HEK293 (cell line): ENCODE measurements around the gene POLE3.

Source experiments
- KLF1 ChIP-seq: fragments of 450-650 bp; formaldehyde crosslinking; IDR thresholded peaks from 2 replicates; pipeline ENCODE4 v1.5.1; 2016; ENCODE audit warnings: missing biosample characterization, missing genetic modification characterization
- SETDB1 ChIP-seq: IDR thresholded peaks from one replicate; pipeline ENCODE4 v1.6.1; 2017; ENCODE audit warnings: mild to moderate bottlenecking, low read length, moderate library complexity, mixed read lengths; ENCODE audit not compliant: insufficient read length
- ZBTB21 ChIP-seq: fragments of 450-650 bp; formaldehyde crosslinking; IDR thresholded peaks from 2 replicates; pipeline ENCODE4 v1.5.1; 2017; ENCODE audit warnings: missing biosample characterization, missing genetic modification characterization
- ZBTB8A ChIP-seq: fragments of 450-650 bp; formaldehyde crosslinking; IDR thresholded peaks from 2 replicates; pipeline ENCODE4 v1.5.1; 2016; ENCODE audit warnings: missing biosample characterization, missing genetic modification characterization
- ZNF530 ChIP-seq: fragments of 450-650 bp; formaldehyde crosslinking; IDR thresholded peaks from 2 replicates; pipeline ENCODE4 v1.5.1; 2016; ENCODE audit warnings: low read depth, missing biosample characterization, missing genetic modification characterization
- ZNF560 ChIP-seq: fragments of 450-650 bp; formaldehyde crosslinking; IDR thresholded peaks from 2 replicates; pipeline ENCODE4 v1.5.1; 2017; ENCODE audit warnings: missing biosample characterization, missing genetic modification characterization, borderline replicate concordance
- ZNF600 ChIP-seq: fragments of 450-650 bp; formaldehyde crosslinking; IDR thresholded peaks from 2 replicates; pipeline ENCODE4 v1.5.1; 2016; ENCODE audit warnings: missing biosample characterization, missing genetic modification characterization
- ZNF747 ChIP-seq: fragments of 450-650 bp; formaldehyde crosslinking; IDR thresholded peaks from 2 replicates; pipeline ENCODE4 v1.5.1; 2016; ENCODE audit warnings: missing biosample characterization, missing genetic modification characterization
- TF ChIP-seq, protein P1 (sequence below): fragments of 450-650 bp; formaldehyde crosslinking; IDR thresholded peaks from 2 replicates; pipeline ENCODE4 v1.5.1; 2016; ENCODE audit warnings: missing biosample characterization, missing genetic modification characterization
- TF ChIP-seq, protein P2 (sequence below): fragments of 450-650 bp; formaldehyde crosslinking; IDR thresholded peaks from 2 replicates; pipeline ENCODE4 v1.5.1; 2016; ENCODE audit warnings: missing biosample characterization, missing genetic modification characterization, low read depth
- TF ChIP-seq, protein P3 (sequence below): sonication (generic); formaldehyde crosslinking; IDR thresholded peaks from 2 replicates; pipeline ENCODE4 v1.8.1; 2022; ENCODE audit warnings: mild to moderate bottlenecking, moderate library complexity, missing genetic modification reagents
- TF ChIP-seq, protein P4 (sequence below): fragments of 450-650 bp; formaldehyde crosslinking; IDR thresholded peaks from 2 replicates; pipeline ENCODE4 v1.5.1; 2016; ENCODE audit warnings: missing biosample characterization, missing genetic modification characterization

DNA sequence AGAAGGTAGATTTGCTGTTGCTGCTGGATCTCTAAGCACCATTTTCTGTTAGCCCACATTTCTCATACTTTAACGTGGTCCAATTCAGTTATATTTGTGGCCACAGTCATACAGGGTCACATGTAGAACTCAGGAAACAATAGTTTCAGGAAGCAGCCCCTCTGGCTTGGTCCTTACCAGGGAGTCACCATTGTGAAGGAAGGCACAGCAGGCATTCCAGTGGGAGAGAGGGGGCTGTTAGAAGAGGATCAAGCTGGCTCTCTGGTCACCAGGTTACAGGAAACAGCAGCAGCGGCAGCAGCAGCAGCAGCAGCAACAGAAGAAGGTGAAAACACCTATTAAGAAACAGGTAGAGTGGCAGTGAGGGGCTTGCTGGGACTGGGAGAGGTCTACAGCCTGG, 14.6 kb upstream of the POLE3 start:
- TF ChIP-seq, protein P1, sequence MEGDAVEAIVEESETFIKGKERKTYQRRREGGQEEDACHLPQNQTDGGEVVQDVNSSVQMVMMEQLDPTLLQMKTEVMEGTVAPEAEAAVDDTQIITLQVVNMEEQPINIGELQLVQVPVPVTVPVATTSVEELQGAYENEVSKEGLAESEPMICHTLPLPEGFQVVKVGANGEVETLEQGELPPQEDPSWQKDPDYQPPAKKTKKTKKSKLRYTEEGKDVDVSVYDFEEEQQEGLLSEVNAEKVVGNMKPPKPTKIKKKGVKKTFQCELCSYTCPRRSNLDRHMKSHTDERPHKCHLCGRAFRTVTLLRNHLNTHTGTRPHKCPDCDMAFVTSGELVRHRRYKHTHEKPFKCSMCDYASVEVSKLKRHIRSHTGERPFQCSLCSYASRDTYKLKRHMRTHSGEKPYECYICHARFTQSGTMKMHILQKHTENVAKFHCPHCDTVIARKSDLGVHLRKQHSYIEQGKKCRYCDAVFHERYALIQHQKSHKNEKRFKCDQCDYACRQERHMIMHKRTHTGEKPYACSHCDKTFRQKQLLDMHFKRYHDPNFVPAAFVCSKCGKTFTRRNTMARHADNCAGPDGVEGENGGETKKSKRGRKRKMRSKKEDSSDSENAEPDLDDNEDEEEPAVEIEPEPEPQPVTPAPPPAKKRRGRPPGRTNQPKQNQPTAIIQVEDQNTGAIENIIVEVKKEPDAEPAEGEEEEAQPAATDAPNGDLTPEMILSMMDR (tag by site-specific recombination) = no peak
- TF ChIP-seq ZNF560 (tag by site-specific recombination) (no peak), ZBTB8A (tag by site-specific recombination) (no peak), ZNF530 (no peak), KLF1 (tag by site-specific recombination) (no peak), ZNF600 (tag by site-specific recombination) (no peak), ZNF747 (tag by site-specific recombination) (no peak), ZBTB21 (tag by site-specific recombination) (no peak), SETDB1 (no peak)
- TF ChIP-seq, protein P2, sequence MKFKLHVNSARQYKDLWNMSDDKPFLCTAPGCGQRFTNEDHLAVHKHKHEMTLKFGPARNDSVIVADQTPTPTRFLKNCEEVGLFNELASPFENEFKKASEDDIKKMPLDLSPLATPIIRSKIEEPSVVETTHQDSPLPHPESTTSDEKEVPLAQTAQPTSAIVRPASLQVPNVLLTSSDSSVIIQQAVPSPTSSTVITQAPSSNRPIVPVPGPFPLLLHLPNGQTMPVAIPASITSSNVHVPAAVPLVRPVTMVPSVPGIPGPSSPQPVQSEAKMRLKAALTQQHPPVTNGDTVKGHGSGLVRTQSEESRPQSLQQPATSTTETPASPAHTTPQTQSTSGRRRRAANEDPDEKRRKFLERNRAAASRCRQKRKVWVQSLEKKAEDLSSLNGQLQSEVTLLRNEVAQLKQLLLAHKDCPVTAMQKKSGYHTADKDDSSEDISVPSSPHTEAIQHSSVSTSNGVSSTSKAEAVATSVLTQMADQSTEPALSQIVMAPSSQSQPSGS (tag by site-specific recombination) = no peak
- TF ChIP-seq, protein P3, sequence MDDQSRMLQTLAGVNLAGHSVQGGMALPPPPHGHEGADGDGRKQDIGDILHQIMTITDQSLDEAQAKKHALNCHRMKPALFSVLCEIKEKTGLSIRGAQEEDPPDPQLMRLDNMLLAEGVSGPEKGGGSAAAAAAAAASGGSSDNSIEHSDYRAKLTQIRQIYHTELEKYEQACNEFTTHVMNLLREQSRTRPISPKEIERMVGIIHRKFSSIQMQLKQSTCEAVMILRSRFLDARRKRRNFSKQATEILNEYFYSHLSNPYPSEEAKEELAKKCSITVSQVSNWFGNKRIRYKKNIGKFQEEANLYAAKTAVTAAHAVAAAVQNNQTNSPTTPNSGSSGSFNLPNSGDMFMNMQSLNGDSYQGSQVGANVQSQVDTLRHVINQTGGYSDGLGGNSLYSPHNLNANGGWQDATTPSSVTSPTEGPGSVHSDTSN (CRISPR knock-in tag) = no peak
- TF ChIP-seq, protein P4, sequence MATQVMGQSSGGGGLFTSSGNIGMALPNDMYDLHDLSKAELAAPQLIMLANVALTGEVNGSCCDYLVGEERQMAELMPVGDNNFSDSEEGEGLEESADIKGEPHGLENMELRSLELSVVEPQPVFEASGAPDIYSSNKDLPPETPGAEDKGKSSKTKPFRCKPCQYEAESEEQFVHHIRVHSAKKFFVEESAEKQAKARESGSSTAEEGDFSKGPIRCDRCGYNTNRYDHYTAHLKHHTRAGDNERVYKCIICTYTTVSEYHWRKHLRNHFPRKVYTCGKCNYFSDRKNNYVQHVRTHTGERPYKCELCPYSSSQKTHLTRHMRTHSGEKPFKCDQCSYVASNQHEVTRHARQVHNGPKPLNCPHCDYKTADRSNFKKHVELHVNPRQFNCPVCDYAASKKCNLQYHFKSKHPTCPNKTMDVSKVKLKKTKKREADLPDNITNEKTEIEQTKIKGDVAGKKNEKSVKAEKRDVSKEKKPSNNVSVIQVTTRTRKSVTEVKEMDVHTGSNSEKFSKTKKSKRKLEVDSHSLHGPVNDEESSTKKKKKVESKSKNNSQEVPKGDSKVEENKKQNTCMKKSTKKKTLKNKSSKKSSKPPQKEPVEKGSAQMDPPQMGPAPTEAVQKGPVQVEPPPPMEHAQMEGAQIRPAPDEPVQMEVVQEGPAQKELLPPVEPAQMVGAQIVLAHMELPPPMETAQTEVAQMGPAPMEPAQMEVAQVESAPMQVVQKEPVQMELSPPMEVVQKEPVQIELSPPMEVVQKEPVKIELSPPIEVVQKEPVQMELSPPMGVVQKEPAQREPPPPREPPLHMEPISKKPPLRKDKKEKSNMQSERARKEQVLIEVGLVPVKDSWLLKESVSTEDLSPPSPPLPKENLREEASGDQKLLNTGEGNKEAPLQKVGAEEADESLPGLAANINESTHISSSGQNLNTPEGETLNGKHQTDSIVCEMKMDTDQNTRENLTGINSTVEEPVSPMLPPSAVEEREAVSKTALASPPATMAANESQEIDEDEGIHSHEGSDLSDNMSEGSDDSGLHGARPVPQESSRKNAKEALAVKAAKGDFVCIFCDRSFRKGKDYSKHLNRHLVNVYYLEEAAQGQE (tag by site-specific recombination) = no peak
